Gastrocnemius medialis (tissue), 4 donors: ENCODE measurements around the gene PLCG2.

ENCODE experiments used
- POLR2A ChIP-seq, 2 donors: fragments of 450-650 bp; IDR thresholded peaks; one replicate each; pipeline ENCODE4 v1.6.1; 2017; ENCODE audit warnings: antibody characterized with exemption in 2 of 2, mild to moderate bottlenecking in 2 of 2, moderate library complexity in 2 of 2
- TF ChIP-seq, protein P1 (sequence below), 5 experiments: fragments of 450-650 bp in 3 of 5; fragments of 200-600 bp in 2 of 5; sonication (generic) in 2 of 5; IDR thresholded peaks in 4 of 5; conservative IDR thresholded peaks in 1 of 5; 1 replicate in 4 of 5; 2 replicates in 1 of 5; pipeline ENCODE4 v1.5.1; 2016 to 2019; ENCODE audit warnings: antibody characterized with exemption in 5 of 5, mild to moderate bottlenecking in 3 of 5, moderate library complexity in 3 of 5

DNA sequence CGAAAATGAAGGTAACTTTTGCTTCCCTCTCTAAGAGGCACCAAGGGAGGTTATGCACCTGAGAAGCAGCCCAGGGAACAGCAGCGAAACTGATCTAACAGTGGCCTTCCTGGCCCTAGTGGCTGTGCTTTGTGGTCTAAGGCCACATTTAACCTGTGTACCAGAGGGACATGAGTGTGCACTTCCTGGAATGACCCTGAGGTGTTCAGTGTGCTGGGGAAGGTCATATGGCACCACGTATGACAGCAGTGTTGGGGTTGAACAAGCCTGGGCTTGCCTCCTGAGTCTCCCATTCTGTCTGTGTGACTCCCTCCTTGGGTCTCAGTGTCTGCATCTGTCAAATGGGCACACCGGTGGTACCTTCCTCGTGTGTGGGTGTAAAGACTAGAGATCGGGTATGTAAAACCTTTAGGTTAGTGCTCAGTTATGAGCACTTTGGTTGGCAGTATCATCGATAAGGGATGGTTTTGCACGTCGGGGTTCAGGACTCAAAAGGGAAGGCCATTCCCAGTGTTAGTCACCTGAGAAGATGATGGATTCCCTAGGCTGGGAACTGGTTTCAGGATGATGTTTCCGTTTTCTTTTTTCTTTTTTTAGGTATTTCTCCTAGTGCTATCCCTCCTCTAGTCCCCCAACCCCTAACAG is 31.9 kb downstream of the PLCG2 start:
- TF ChIP-seq, protein P1, sequence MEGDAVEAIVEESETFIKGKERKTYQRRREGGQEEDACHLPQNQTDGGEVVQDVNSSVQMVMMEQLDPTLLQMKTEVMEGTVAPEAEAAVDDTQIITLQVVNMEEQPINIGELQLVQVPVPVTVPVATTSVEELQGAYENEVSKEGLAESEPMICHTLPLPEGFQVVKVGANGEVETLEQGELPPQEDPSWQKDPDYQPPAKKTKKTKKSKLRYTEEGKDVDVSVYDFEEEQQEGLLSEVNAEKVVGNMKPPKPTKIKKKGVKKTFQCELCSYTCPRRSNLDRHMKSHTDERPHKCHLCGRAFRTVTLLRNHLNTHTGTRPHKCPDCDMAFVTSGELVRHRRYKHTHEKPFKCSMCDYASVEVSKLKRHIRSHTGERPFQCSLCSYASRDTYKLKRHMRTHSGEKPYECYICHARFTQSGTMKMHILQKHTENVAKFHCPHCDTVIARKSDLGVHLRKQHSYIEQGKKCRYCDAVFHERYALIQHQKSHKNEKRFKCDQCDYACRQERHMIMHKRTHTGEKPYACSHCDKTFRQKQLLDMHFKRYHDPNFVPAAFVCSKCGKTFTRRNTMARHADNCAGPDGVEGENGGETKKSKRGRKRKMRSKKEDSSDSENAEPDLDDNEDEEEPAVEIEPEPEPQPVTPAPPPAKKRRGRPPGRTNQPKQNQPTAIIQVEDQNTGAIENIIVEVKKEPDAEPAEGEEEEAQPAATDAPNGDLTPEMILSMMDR (IDR thresholded peaks at IDR 0.05 in 4 of 5, conservative IDR thresholded peaks at IDR 0.05 in 1 of 5) = no peak
- no peak for TF ChIP-seq POLR2A (IDR thresholded peaks at IDR 0.05)
